ENCODE measurements around the gene ACRV1. TPM values are rescaled to one million over a fixed set of nuclear protein-coding genes. Genes with fewer than 3 reads are reported as not detected.

ACRV1 gene
- total RNA-seq: not detected in 2 replicates

GRCh38 chr11:125680747-125681146 lies at the start of gene ACRV1:
Gene ACRV1 (minus strand): TSS chr11:125680847. CDS start chr11:125680780, 67 bp downstream.

GRCh38 chr11:125624756-125625213 lies 55.9 kb downstream of the ACRV1 start, which contains the start of gene CHEK1:
Gene CHEK1 (plus strand): TSS chr11:125625163. CDS start chr11:125626769, 1,606 bp downstream.

Other genes with a start within 250 kb of the ACRV1 start
- gene FEZ1, start 184.6 kb downstream of the ACRV1 start, total RNA-seq: 59.5 and 78.5 TPM in 2 replicates
- gene EI24, start 111.4 kb downstream of the ACRV1 start, total RNA-seq: 89.2 and 106 TPM in 2 replicates
- gene STT3A, start 88.0 kb downstream of the ACRV1 start, total RNA-seq: 274 and 300 TPM in 2 replicates
- gene CHEK1, start 55.7 kb downstream of the ACRV1 start, total RNA-seq: 28.0 and 61.2 TPM in 2 replicates
- not detected in 2 replicates for gene PATE1, start 65.4 kb upstream of the ACRV1 start, total RNA-seq
- 0.12 and 0.22 TPM in 2 replicates for gene PATE2, start 98.0 kb upstream of the ACRV1 start, total RNA-seq
- not detected in 2 replicates for gene PATE3, start 107.3 kb upstream of the ACRV1 start, total RNA-seq
- not detected in 2 replicates for gene PATE4, start 152.5 kb upstream of the ACRV1 start, total RNA-seq
- gene HYLS1, start 206.8 kb upstream of the ACRV1 start, total RNA-seq: 6.1 and 16.6 TPM in 2 replicates
- 13.9 and 14.9 TPM in 2 replicates for gene PUS3, start 222.4 kb upstream of the ACRV1 start, total RNA-seq
- gene DDX25, start 223.7 kb upstream of the ACRV1 start, total RNA-seq: under 0.01 and 0.11 TPM in 2 replicates

Data from uterine smooth muscle cell (primary cell).